ENCODE results near the gene TCF4.

TCF4 gene

DNA sequence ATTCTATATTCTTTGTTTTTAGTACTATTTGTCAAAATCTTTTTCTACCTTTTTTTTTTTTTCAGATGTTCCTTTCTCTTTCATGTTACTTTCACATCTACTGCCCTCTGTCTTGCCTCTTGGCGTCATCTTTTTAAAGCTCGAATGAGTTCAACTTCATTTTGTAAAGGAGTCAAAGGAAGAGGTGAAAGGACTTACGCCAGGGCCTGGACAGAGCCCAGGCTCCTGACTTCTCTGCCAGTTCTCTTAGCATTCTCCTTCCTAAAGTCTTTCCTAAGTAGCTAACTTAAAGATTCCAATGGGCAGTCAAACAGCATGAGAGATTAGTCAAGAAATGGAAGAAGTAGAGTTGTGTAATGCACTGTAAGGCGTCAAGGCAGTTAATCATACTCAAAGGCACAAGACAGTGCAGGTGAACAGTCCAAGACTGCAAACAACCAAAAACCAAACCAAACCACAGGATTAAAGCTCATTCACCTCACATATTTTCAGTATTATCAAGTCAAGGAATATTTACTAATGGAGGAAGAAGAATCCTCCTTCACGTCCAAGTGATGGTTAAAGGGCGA is 301.7 kb downstream of the TCF4 start:
- DNase-seq: no peak

DNA sequence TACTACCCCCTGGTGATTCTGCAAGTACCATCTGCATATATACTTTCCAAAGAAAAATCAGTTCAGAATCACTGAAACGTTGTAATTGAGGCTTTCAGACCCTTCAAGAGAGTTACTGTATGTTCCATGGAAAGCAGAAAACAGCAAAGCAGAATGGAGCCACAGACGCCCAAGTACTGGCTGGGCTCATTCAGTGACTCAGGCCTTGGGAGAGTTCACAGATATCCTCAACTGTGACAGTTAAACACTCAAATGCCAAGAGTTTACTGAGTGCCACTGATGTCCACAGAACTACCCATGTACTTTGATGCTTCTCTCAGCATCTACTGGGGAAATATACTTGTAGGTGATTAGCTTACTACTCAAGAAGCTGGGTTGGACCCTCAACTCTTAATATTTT is 303.4 kb downstream of the TCF4 start:
- DNase-seq: no peak

DNA sequence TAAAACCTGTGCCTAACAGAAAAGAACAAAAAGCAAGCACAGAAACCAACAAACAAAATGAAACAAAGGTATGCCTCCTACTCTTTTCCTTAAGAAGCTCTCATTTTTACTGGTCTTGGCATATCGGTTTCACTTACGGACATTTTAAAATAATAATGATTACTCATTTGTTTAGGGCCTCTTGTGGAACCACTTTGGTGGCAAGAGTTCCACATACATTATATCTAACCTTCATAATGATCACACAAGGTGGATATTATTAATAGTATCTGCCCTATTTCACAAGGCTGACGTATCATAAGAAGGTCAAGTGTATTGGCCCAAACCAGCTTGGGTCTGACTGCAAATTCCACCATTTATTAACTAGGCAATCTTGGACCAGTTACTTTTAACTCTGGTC is 304.7 kb downstream of the TCF4 start:
- no peak for DNase-seq

DNA sequence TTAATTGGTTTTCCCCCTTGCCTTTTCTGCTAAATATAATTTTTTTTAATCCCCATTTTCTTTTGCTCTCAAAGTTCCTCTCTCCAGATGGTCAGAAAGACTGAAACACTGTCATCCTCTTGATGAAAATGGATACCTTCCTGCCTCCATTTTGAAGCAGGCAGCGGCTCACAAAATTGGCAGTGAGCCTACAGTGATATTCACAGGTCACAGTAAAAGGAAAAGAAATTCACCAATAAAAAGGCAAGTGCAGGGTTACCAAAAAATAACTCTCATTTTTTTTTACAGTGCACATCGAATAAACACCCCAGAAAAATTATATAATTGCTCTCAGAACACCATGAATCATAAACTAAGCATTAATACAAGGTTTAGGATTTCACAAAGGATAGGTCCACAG is 307.5 kb downstream of the TCF4 start:
- no peak for DNase-seq

DNA sequence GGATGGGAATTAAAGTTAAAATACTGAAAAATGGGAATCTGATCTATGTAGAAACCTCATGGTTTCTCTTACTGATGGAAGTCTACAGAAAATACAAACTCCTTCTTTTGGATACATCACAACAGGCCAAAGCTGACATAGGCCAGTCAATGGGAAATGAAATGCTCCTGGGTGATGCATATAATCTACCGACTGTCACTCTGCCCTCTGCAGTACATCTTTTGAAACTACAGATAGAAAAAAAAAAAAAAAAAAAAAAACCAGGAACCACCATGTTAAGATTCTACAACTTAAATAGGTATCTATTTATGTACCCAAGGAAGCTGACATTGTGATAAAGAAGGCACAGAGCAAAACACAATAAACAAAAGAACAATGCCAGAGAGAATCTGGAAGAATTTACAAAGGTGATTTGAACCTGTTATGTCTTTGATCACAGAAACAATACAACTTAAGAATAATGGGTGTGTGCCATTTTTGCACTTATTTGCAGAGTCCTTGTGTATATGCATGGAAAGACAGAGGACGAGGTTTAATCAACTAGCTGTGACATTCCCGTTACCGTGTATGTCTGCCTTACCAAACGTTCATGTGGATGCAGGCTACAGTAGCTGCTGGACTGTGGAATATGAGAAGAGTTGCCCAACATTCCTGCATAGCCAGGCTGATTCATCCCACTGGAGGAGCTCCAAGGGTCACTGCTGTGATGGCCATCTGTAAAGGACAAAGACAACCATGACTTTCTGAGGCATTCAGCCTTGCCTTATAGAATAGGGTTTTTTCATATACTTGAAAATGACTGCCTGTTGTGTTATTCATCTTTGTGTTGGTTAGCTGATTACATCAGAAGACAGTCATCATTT is 312.7 kb downstream of the TCF4 start:
- DNase-seq: no peak

DNA sequence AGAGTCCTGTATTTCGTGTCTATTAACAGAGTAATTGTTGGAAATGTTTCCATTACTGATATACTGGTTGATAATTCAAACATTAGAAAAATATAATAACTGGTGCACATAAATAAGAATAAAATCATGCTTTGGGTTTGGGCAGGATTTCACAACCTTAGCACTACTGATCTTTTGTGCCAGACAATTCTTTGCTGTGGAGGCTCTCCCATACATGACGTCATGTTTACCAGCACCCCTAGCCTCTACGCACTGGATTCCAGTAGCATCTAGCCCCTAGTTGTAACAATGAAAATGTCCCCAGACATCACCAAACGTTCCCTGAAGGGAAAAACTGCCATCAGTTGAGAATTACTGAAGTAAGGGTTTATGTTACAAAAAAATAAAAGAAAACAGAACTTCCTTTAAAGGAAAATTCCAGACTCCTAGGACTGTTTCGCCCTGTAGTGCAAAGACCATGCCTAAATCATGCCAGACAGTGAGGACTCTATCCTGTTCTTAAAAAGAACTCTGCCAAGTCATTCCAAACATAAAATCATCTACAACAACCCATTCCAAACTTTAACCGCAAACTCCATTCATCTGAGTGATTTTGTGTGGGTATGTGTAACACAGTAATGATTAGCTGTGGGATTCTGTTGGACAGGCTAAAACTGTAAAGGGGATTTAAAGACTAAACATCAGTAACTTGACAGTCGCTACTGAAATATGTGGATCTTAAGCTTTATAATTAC is 315.3 kb downstream of the TCF4 start:
- DNase-seq: no peak

DNA sequence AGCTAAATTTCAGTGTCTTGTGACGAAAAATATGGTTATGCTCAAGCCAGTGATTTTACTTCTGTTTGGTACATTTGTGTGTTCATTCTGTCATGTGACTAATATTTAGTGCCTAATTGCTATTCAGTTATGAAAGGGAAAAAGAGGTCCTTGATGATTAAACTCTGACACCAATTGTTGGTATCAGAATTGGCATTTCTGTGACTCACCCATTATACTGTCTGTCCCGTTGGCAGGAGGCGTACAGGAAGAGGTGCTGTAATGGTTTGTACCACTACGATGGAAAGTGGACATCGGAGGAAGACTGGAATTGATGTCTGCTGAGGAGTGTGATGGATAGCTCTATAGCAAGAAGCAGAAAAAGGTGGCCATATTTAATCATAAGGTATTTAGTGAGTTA is 318.4 kb downstream of the TCF4 start:
- DNase-seq: no peak

DNA sequence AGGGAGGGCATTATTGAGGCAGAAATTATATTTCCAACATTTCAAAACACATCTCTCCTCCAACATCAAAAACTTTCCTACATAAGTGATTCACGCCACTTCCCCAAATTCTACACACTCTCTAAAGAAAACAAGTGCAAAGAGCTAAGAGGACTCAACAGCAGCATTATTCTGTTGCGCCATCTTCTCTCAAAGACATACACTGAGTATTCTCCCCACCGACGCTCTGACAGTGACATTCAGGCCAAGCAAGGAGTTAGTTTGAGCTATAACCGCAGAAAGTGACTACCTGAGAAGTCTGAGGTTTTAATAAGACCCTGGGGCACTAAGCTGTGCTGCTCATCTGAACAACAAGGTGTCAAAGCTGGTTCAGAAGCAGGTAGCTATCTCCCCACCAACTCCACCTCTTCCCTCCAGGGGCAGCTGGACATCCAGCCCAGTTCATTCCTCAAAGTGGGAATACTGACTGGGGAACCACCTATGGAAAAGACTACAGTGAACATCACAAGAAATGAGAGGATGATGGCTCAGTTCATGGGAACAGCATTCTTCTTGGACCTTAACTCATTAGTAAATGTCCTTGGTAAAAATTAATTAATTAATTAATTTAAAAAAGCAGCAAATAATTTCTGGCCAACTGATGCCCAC is 319.2 kb downstream of the TCF4 start:
- DNase-seq: no peak

DNA sequence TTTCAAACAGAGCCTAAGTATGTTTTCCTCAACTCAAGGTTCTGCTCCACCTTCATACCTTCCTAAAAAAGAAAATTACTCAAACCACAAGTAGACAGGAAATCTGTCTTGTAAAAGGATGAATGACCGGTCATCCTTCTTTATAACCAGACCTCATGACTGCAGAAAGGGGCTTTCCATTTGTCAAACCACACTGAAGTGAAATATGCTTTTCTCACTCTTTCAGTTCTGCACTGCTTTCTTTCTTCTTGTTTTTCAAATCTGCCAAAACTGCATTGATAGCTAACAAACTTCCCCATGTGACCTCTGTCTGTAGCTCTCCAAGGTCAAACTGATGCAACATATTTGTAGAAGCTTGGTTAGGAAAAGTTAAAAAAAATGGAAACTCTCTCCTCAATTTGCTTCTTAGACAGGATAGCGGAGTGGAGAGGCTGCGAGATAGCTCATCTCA is 319.8 kb downstream of the TCF4 start:
- no peak for DNase-seq

DNA sequence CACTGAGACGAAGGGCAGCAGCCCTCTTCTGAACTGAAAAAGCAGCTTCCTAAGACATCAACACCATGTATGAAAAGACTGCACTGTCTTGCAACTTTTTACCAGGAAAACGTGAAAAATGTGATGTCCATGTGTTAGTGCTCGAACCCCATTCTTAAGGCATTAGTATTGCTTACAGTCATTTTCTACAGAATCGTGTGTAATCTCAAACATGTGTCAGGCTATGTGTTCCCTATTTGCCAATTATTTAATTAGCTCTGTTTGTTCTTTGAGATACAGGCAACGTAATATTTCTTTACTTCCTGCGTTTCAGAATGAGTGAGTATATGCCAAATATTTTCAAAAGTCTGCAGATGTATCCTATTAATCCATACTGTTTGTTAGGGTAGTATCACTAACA is 321.0 kb downstream of the TCF4 start:
- no peak for DNase-seq

DNA sequence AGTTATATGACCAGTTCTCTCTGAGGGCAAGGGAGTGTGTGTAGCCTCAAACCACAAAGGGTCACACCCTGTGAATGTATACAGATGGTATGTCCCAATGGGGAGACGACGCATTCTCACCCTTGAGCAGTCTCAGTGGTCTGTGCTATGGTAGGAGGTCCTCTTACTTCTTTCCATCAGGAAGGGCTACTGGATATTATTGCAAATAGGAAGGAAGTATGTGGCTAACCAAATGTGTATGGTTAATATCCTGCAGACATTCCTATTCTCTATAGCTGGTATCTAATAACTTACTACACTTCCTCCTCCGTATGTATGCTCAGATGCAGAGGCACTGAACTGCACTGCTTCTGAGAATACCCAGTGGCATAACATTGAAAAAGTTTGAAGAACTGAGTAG is 322.0 kb downstream of the TCF4 start:
- DNase-seq: no peak

DNA sequence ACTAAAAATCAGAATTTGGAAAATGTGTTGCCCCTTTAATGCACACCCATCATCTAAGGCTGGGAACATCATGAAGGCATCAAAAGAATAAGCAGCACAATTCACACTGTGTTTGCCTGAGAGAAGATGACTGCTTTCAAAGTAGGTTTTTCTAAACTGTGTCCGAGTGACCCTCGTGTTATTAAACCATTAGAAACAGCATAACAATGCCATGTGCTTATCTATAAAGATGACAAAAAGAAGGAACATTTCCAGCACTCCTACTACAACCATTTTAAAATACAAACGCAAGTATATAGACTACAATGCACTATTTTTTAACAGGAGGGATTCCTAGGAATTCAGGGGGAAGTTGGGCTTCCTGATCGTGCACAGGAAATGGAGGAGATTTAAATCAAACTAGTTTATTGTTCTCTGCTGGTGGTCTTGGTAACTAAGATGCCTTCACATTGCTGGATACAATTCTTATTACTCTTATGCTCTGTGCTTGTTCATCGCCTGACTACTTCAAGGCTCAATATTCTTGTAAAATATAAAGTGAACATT is 322.8 kb downstream of the TCF4 start:
- DNase-seq: no peak

DNA sequence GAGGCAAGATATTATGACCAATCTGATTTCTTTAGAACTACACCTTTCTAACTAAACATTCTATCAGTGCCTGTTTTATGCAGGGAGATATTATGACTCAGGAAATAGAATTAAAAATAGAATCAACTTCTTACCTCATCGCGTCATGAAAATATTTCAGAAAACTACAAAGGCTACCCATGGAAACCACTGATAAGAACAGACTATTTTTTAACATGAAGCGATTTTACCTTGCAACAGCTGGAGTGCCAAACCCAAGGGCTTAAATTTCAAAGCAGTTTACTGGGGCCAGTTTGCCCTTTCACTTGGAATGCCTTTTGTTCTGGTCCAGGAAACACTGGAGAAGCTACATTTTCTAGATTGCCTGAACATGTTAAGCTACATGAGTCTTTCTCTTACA is 323.9 kb downstream of the TCF4 start:
- DNase-seq: no peak

DNA sequence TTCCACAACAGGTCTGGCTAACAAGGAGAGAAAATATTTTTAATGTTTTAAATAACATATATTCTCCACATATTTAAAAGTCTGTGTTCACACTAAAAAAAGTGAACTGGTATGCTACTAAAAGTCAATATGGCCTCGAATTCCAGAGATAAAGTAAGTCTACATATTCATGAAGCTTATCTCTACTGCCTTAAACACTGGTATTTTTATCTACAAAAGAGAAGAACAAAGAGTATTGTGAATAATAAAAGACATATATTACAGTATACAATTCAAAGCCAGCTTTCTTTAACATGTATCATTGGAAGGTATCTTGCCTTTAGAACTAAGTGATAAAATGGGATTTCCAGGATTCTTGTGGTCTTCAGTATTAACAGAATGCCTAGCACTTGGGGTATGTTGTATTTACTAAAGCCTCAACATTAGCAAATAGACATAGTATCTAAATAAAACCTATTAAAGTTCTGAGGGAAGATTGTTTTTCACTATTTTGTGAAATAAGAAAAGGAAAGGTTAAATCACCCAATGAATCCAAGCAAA is 325.9 kb downstream of the TCF4 start:
- no peak for DNase-seq

DNA sequence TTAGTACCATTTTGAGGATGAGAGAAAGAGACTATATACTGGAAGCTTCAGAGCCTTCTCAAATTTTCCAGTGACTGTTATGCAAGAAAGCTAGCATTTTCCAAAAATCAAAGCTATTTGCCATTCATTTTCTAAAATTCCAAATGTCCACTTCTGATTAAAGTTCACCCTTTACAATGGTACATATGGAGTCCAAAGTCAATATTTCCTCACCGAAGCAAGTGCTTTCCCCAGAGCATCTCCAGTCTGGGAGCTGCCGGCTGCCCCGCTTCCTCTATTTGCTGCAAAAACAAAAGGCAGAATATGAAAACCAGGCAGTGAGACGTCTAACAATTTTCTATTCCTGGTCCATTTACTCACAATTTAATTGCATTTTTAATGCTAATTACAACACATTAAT is 326.7 kb downstream of the TCF4 start:
- no peak for DNase-seq

DNA sequence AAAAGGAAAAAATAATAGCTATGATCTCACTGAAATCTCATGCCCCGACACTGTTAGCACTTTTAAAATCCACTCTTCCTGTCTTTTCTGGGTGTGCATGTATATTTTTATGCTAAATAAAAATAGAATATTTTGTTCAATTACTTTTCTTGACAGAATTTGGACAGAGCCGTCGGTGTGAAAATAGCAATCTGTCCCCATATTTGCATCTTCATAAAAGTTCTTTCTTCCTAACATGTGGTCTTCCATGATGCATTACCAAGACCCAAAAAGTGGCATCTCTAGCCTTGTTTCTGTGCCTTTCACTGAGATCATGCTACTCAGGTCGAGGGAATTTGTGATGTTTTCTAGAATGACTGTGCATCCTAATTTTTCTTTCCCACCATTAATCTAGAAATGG is 329.9 kb downstream of the TCF4 start:
- DNase-seq: no peak

DNA sequence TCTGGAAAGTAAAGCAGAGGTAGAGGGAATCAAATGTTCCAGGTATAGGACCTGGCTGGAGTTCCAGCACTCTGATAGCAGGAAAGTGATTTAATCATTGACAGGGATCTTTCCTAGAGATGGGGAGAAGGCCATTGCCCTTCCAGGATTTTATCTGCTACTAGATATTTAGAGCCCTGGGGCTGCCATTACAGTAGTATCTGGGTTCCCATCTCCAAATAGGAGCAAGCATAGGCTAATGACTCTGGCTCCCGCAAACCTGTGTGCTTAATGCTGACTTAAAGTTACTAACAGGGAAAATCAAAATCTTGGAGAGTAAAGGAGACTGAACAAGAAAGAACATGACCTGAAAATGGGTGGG is 331.1 kb downstream of the TCF4 start:
- DNase-seq: no peak

DNA sequence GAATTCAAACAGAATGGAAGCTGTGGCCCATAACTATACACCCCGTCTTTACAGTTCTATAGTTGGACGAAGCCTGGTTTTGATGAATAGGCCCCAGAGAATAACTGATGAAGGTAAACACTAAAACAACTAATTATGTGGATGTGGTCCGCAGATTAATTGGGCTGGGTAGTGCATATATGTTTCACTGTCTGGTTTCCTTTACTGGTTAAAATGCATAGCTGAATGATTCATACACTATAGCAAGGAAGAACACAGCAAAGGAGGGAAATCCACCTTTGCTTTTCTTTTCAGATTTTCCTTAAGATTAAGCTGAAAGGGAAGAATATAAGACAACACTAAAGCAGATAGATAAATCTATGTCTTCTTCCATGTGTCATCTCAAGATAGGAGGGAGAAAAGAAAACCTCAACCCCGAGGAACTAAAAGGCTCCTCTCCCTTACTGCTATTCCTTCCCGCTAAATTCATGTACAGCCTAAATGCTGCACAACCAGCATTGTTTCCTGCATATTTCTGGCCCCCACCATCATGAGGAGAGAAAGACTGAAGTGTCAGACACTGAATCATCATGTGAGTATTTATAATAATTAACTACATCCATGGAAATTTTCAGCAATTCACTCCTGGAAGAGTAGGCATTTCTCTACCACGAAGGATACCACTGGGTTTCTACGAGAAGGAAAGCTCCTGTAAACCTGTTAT is 331.6 kb downstream of the TCF4 start:
- no peak for DNase-seq

DNA sequence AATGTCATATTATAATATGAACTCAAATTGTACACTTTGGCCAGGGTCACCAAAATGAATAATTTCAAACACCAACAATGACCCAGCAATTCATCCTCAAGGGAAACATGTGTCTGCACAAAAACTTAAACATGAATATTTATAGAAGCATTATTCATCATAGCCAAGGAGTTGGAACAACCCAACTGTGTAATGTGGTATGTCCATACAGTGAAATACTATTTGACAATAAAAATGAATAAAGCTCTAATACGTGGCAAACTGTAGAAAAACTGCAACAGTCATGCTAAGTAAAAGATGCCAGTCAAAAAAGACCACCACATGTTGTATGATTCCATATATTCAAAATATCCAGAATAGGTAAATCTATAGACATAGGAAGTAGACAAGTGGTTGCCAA is 334.2 kb downstream of the TCF4 start:
- no peak for DNase-seq

DNA sequence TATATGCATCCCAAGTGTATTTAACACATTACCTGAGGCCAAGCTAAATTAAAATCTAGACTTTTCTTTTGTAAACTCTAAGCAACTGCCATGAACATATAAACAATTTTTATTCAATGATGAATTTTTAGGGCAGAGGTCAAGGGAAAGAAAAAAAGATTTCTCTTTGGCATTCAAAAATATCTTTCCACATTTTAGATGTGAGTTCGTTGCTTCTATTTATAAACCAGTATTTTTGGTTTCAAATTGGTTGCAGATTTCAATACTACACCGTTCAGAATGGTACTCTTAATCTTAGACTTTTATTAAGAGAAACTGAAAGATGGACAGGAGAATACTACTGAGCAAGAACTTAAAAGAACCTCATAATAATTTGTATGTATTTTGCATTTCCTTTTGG is 335.1 kb downstream of the TCF4 start:
- DNase-seq: no peak

DNA sequence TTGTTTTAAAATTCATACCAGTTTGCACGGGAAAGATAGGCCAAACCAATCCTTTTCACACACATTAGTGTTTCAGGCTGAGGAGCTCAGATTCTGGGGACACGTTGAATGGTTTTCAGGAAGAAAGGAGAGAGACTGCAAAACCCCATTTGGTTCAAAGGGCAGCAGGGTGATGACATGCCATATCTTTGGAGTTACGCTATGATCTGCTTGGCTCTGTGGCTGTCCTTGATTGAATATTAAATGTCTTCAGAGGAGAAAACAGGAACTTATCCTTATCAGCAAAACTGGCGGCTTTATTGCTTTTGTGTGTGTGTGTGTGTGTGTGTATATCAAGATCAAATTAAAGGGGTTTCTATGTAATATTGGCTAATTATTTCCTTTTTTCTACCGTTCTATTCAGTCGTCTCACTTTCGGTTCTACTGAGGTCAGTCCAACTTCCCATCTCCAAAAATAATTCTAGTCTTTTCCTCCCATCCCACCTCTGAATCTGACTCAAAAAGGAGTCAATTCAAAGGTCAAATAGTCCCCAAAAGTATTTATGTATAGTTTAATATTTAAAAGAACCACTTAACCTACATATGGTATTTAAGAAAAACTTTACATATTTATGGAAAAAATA is 335.8 kb downstream of the TCF4 start:
- no peak for DNase-seq

Data from GOT3 (cell line).